Activated CD8-positive, alpha-beta memory T cell treated with anti-CD3 and anti-CD28 coated beads for 24 hours (primary cell): ENCODE measurements around the gene EPOP.

ENCODE experiments used
- DNase-seq: peaks from one replicate; pipeline ENCODE4 v3.0.0-alpha.2; 2020

EPOP gene

DNA sequence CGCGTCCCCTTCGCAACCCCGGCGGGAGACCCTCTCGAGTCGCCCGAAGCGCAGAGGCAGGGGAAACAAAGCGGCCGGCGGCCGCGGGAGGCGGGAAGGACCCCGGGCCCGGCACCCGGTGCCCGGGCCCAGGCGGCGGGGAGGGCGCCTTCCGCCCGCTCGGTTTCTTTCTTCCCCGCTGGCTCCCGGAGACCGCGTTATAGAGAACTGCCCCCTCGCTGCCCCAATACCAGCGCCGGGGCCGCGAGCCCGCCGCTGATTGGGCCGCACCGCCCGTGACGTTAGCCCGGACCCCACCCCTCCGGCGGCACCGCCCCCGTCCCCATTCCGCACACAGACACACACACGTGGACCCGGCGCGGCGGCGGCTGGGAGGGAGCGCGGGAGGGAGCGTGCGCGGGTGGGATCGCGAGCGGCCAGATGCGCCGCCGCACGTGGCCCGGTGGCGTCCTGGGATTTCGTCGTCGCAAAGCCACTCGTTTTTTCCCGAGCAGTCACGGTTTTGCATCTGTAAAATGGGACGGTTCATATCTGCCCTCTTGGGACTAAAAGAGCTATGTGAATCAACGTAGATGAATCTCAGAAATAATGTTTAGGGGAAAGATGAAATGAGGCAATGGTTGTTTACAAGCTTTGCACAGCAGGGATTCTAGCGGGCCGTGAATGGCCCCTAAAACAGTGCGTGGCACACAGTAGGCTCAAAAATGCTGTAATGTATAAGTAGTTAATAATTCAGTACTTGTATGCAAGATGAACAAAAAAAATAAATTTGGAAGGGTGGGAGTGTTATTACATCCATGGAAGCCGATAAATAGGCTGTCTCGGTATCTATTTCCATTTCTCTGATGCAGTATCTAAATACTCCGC, at the start of gene EPOP:
Gene EPOP, minus strand, starts transcription at position 209 of the 867 bp plus-strand sequence. CDS start 462 bp downstream, outside the sequence.
- DNase-seq, result peak; percentile 94

DNA sequence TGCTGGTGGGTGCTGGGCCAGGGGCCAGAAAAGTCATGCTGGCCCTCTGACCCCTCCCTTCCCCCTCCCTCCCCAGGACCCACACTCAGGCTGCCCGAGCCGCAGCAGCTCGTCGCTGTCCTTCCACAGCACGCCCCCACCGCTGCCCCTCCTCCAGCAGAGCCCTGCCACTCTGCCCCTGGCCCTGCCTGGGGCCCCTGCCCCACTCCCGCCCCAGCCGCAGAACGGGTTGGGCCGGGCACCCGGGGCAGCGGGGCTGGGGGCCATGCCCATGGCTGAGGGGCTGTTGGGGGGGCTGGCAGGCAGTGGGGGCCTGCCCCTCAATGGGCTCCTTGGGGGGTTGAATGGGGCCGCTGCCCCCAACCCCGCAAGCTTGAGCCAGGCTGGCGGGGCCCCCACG, 47.0 kb upstream of the EPOP start:
- DNase-seq, result no peak

- DNase-seq, result no peak
Observed at GRCh38 chr17:38720941-38721340, 46.2 kb upstream of the EPOP start.

DNA sequence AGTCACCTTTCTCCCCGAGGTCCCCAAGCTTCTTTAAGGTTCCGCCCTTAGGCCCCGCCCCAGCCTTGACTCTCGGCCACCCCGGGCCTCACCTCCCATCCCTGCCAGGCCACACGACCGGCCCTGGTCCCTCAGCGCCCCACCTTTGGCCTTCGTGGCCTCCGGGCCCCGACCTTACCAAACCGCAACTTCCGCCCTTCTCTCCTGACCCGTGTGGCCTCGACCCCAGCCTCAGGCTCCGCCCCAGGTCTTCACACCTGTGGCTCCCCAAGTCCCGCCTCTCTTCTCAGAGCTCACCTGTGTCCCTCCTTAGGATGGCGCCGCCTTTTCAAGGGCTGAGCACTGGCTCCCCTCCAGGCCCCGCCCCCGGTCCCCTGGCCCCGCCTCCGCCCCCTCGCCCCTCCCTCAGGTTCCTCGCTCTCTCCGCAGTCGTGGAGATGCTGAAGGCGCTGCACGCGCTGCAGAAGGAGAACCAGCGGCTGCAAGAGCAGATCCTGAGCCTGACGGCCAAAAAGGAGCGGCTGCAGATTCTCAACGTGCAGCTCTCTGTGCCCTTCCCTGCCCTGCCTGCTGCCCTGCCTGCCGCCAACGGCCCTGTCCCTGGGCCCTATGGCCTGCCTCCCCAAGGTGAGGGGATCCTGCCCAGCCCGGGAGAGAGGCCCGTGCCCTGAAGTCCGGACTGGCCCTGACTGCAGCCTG, 45.3 kb upstream of the EPOP start:
- no peak for DNase-seq

- DNase-seq, result no peak
Observed at GRCh38 chr17:38719289-38719942, 44.7 kb upstream of the EPOP start.

GRCh38 chr17:38717139-38717745, 42.5 kb upstream of the EPOP start:
- no peak for DNase-seq

- no peak for DNase-seq
Observed at GRCh38 chr17:38716368-38717005, 41.7 kb upstream of the EPOP start.

DNA sequence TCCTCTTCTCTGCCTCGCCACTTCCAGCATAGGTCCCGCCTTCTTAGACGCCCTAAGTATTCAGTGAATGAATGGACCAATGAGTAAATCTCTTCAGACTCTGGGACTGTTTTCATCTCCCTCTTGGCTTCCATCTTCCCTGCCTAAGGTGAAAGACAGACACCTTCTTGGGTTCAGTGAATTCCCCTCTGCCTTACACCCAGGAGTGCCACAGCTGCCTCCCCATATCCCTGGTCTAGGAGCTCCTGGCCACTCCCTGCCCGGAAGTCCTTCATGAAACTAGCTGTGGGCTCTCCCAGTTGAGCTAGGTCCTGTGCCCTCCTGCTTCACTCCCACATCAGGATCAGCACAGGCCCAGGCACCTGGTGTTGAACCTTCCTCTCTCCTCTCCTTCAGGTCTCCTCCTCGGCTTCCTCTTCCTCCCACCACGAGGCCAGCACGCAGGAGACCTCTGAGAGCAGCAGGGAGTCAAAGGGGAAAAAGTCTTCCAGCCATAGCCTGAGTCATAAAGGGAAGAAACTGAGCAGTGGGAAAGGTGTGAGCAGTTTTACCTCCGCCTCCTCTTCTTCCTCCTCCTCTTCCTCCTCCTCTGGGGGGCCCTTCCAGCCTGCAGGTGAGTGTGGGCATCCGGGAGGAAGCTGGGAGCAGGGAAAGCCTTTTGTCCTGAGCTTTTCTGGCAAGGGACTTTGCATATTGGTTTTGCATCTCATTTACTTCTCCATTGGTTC, 40.6 kb upstream of the EPOP start:
- DNase-seq, result no peak

DNA sequence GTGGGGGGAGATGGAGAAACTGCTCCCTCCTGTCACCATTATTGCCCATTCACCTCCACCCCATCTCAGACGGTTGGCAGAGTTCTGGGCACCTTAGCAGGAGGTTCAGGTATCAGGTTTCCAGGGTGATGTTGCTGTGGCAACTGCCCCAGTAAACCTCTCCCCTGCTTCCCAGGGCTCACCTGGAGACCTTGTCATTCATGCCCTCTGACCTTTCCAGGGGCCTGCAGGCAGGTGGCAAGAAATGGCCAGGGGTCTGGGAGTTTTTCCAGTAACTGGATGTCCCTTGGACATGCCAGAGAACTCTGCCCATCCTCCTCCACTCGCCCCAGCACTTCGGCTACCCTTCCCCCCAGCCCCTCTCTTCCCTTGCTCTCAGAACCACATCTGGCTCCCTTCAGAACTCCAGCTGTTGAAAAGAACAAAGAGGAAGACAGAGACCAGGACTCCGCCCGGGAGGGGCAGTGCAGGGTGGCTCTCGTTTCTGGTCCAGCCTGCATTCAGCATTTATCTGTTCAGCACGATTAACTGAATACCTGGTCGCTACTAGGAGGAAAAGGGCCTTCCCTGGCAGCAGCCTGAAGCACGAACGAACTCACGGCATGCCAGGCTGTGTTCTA, 38.8 kb upstream of the EPOP start:
- no peak for DNase-seq

GRCh38 chr17:38712593-38712992, 37.8 kb upstream of the EPOP start:
- DNase-seq, result no peak

- no peak for DNase-seq
Observed at GRCh38 chr17:38711792-38712571, 37.2 kb upstream of the EPOP start.

GRCh38 chr17:38710985-38711384, 36.2 kb upstream of the EPOP start:
- DNase-seq, result no peak

DNA sequence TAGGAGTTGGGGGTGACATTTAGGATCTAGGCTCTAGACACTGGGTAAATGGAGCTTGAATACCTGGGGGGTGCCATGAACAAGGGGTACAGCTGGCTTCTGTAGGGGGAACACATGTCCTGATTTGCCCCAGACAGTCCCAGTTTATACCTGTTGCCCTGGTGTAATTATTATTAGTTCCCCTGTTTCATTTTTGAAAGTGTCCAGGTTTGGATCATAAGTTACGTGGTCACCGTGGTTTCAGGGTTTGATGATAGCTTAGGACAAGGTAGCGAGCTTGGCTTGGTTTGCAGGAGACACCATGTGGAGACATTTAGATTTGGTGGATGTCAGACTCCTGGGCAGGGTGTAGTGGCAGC, 35.8 kb upstream of the EPOP start:
- no peak for DNase-seq

DNA sequence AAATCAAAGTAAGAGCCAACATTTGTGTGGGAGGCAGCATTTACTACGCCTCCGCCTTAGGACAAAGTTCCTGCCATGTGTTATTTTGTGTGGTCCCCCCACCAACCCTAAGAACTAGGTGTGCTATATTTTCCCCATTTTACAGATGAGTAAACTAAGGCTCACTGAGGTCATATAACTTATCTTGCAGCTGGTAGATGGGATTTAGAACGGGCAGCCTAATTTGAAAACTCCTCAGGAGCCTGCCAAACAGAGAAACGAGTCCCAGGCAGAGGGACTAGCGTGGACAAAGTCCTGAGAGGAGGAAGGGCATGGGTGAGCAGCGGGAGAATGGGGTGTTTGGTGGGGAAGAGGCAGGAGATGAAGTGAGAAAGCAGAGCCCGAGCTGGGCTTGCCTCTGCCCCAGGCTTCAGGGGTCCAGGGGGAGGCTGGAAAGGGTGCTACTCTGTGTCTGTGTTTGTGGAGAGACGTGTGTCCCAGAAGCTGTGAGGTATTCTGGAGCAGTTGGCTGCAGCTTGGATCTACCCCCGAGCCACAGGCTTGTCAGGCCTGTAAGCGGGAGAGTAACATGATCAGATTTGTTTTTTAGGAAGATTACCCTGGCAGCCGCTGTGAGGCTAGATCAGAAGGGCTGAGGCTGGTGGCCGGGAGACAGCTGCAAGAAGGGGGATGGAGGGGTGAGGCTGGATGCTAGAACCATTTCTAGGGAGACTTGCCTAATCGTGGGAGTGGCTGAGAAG, 35.3 kb upstream of the EPOP start:
- DNase-seq, result no peak

DNA sequence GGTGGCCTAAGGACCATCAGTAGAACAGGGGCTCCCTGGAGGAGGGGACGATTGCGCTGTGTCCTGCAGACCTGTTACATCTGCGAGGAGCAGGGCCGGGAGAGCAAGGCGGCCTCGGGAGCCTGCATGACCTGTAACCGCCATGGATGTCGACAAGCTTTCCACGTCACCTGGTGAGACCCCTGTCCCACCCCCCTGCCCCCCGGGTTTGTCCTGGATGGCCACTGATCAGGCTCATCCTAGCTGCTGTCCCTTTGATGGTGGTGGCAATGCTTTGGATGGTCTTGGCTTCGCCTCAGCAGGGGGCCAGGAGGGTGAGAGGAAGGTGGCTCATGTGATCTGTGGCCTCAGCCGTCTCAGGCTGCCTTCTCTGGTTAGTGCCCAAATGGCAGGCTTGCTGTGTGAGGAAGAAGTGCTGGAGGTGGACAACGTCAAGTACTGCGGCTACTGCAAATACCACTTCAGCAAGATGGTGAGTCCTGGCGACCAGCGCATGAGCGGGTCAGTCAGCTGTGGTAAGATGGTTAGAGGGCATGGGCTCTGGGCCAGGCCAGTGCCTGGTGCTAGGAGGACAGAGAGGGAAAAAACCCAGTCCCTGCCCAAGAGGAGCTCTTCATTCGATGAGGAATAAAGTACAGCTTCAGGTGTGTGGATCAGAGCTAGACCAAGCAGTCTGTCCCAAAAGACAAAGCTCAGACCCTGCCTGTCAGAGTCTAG, 34.5 kb upstream of the EPOP start:
- no peak for DNase-seq

DNA sequence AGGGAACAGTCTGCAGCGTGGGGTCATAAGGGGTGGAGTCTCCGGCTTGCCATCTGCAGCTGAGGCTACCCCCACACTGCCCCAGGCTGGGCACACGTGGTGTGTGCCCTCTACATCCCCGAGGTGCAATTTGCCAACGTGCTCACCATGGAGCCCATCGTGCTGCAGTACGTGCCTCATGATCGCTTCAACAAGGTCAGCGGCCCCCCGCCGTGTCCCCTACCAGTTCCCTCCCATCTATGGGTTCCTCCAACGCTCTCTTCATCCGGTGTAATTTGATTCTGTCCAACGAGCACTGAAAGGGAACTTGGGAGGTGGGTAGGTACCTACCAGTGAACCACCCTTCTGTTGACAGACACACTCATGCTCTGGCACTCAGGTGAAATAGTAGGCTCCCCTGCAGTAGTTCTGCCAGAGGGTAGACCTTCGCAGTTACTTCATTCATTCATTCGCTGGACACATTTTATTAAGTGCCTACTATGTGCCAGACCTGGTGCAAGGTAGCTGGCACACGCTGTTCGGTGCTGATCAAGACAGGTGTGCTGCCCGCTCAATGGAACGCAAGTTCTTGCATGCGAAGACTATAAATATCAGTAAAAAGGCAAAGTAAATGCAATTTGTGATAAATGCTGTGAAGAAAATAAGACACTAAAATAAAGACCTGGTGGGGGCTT, 33.1 kb upstream of the EPOP start:
- no peak for DNase-seq

DNA sequence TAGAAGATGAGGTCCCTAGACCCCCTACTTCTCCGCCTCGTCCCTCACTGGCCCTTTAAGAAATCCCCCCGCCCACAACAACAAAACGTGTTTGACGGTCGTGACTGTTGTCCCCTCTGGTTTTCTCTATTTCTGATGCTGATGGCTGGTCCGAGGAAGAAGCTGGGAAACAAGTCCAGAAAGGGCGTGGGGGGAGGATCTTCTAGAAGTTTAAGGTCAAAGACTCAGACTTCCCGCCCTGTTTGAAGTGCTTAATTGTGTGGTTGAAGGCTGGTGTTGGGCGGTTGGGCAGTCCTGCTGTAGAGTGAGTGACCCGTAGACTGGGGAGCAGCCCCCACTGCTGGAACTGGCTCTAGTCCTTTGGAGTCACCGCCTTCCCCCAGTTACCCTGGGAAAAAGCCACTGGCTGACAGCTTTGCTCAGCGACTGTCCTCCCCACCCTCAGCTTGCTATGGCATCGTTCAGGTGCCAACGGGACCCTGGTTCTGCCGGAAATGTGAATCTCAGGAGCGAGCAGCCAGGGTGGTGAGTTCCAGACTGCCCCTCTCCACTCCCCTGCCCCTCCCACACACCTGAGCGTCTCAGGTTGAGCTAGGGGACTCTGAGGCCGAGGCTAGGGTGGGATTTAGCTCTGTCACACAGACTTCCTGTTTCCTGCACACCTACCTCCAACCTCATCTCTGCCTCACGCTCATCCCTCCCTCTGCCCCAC, 31.9 kb upstream of the EPOP start:
- peak; percentile 78 for DNase-seq
